Activated CD4-positive, alpha-beta T cell treated with anti-CD3 and anti-CD28 coated beads for 1 hour (primary cell): ENCODE measurements around the gene ATP1B3.
"Not testable (repeated sequence)": the region's sequence is repeated elsewhere in the genome, so short reads cannot be mapped to it uniquely, and the experiment has no call there.

Experiments used
- DNase-seq: peaks from one replicate; pipeline ENCODE4 v3.0.0-alpha.2; 2020

Gene ATP1B3

DNA sequence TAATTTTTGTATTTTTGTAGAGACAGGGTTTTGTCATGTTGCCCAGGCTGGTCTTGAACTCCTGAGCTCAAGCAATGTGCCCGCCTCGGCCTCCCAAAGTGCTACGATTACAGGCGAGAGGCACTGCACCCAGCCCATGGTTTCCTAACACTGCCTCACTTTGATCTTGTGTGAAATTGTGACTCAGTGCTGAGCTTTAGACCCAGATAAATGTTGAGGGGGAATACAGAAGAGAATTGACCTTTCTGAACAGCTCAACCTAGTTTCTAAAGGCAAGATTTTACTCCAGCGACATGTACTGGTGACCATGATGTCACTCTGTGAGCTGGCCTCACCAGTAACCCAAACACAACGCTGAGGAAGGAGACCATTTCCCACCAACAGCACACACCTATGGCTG lies 73.5 kb downstream of the ATP1B3 start:
- no peak for DNase-seq

DNA sequence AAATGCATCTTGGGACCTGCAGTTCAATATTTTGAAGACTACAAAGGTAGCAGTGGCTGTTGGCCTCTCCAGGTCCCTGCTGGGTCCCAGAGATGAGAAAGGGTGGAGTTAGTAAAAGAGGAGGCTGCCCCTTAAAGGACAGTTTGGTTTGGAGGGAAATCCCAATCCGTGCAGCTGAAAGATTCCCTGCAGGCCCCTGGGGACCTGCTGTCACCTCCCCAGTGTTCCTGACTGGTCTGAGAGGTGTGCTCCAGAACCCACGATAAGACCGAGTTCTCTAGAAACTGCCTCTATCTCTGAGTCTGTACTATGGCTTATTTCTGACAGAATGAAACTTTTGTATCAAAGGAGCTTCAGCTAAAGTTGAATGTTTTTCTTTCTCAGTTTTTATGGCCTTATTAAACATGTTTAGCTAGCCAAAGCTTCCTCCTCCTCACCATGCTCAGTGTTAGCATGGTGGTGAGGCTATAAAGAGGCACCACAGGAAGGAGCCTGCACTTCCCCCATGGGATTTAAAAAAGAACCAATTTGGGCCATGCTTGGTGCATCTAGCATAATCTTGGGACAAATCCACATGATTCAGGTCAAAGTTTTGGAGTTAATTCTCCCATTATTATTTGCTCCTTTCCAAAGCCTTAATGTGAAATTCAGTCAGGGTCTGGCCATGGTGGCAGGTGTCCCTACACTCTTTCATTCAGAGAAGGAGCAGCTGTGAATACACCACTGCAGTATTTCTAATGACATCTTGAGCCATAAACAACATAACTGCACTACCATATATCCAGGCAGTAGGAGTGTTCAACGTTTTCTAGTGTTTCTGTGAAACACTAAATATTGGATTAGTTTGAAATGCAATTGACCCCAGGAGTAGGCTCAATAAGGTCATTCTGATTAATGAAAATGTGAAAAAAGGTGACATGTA lies 74.4 kb downstream of the ATP1B3 start:
- DNase-seq, result no peak

DNA sequence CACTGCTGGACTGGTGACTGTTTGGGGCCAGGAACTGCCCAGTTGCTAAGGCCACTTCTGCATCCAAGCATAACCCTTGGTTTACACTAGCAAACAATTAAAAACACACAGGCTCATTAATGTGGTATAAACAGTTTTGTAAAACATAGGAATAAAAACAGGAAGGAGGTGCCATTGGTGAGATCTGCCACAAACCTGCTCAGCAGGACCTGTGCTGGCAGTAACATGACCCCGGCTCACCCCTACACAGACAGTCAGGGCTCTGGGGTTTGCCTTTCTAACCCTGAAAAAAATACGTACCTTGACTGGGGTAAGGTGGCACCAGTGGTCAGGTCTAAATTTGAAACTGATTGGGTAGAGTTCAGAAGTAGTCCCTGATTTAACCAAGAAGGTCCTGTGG lies 76.2 kb downstream of the ATP1B3 start:
- DNase-seq, result no peak

DNA sequence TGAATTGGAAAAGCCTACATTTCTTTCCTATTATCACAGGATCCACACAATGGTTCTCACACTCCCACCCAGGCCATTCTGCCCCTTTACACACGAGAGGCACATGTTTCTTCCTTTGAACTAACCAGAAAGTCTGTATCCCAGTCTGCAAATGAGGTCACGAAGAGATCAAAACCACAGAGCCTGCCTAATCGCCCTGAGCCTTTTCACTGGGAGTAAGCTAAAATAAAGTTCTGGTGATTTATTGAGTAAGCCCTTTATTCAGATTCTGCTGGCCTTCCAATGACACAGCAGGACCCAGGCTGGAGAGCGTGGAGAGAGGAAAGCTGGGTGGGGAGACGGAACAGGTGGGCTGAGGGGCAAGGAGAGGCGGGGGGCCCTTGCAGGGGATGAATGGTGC lies 78.7 kb downstream of the ATP1B3 start:
- no peak for DNase-seq

GRCh38 chr3:141959589-141960554 lies 83.4 kb downstream of the ATP1B3 start:
- no peak for DNase-seq

DNA sequence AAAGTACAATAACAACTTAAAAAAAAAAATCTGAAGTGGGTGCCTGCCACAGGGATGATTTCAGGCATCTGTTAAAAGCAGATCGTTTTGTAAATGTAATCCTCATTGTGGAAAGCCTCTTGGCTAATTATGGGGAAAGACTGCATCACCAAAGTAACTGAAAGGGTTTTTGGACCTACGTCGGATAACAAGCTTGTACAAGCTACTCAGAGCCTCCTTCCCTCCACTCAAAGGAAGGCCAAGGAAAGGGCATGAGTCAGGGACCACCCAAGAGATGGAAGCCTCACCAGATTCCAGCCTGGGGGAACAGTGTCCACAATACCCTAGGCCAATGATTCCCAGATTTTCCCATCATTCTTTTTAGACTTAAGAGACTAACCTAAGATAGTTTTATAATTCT lies 84.3 kb downstream of the ATP1B3 start:
- DNase-seq, result no peak

GRCh38 chr3:141963301-141963700 lies 86.9 kb downstream of the ATP1B3 start:
- no peak for DNase-seq

DNA sequence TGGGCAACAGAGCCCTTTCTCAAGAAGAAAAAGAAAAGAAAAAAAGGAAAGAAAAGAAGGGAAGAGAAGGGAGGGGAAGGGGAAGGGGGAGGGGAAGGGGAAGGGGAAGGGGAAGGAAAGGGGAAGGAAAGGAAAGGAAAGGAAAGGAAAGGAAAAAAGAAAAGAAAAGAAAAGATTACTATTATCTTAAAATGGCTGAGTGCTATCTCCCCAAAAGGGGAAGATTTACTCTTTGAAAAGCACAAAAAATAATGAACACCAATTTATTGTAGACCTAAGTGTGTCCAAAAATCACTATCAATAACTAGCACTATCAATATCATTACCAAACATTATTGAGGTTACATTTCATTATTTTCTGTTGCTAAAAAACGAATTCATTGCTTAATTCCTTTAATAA lies 89.0 kb downstream of the ATP1B3 start:
- DNase-seq, result no peak

DNA sequence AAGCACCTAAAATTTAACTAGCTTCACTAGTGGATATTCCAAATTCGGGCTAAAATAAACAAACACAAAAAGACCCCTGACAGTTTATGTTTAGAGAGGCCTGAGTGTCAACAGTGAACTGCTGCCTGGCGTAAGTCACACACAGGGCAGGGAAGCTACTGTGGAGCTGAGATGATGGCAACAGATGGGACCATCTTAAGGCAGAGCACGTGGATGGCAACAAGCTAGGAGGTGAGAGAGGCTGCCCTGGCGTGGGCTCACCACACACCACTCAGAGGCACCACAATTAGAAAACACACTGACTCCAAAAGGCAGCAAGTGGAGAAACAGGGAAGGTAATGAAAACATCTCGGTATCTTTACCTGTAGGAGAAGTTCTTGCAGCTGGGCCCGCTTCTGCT lies 93.3 kb downstream of the ATP1B3 start:
- no peak for DNase-seq

GRCh38 chr3:141971571-141971970 lies 95.1 kb downstream of the ATP1B3 start:
- DNase-seq, result no peak

DNA sequence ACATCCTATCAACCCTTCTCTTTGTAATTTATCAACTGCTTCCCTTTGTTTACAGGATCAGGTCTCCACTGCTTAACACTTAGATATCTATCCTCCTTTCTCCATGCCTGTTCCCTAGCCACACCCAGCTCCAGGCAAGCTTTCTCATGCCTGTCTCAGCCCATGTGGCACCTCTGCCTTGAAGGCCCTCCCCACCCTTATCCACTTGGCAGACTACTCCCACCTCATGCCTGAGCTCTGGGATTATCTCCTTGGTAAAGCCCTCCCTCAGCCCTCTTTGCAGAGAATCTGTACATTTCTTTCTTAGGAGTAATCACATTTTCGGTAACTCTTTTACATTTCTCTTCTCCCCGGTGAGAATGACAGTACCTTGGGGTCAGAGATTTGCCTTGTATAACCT lies 96.0 kb downstream of the ATP1B3 start:
- DNase-seq, result no peak

- not testable (repeated sequence) for DNase-seq
These were observed 98.3 kb downstream of the ATP1B3 start for GRCh38 chr3:141974777-141975176.
